Suprapubic skin (tissue), 4 donors: ENCODE data around the gene ERO1A.

Experiments
- EP300 ChIP-seq: sonication (generic); formaldehyde crosslinking; IDR thresholded peaks from one replicate; pipeline ENCODE4 v1.6.1; 2017; ENCODE audit warnings: antibody characterized with exemption
- POLR2A ChIP-seq, 2 donors: fragments of 450-650 bp; IDR thresholded peaks; one replicate each; pipeline ENCODE4 v1.6.1; 2017; ENCODE audit warnings: antibody characterized with exemption in 2 of 2, mild to moderate bottlenecking in 2 of 2, moderate library complexity in 2 of 2
- POLR2AphosphoS5 ChIP-seq, 3 donors: sonication (generic); formaldehyde crosslinking; IDR thresholded peaks; one replicate each; pipeline ENCODE4 v1.6.1; 2017; ENCODE audit warnings: antibody characterized with exemption in 3 of 3
- TF ChIP-seq, protein P1 (sequence below), 2 donors: fragments of 200-600 bp in 1 of 2; fragments of 450-650 bp in 1 of 2; sonication (generic) in 1 of 2; IDR thresholded peaks; one replicate each; pipeline ENCODE4 v1.5.1; 2016 to 2019; ENCODE audit warnings: antibody characterized with exemption in 2 of 2, mild to moderate bottlenecking in 1 of 2, moderate library complexity in 1 of 2

DNA sequence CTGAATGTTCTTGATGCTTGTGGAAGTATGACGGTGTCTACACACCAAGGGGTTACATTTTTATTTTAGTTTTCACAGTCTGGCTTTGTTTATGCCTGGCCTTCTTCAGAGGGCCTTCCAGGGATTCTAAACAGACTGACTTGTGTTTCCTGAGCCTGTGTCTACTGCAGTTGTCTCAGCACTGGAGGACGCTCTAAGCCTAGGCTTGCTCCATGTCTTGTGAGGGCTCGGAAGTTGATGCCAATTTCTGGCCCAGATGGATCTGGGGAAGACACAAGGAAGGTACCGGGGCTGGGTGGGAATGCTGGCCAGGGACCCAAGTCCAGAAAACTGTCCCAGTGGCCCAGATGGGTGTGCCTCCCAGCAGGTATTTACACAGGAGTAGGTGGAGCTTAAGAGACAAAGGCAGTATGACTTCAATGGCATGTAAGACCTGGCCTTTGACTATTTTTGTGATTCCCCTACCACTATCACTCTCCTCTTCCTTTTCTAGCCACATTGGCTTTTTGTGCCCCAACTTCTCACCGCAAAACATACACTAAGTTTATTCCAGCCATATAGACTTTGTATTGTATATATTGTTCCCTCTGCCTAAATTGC is 85.8 kb downstream of the ERO1A start:
- TF ChIP-seq POLR2A (IDR thresholded peaks at IDR 0.05) (no peak), POLR2AphosphoS5 (IDR thresholded peaks at IDR 0.05) (no peak), EP300 (no peak)
- TF ChIP-seq, protein P1, sequence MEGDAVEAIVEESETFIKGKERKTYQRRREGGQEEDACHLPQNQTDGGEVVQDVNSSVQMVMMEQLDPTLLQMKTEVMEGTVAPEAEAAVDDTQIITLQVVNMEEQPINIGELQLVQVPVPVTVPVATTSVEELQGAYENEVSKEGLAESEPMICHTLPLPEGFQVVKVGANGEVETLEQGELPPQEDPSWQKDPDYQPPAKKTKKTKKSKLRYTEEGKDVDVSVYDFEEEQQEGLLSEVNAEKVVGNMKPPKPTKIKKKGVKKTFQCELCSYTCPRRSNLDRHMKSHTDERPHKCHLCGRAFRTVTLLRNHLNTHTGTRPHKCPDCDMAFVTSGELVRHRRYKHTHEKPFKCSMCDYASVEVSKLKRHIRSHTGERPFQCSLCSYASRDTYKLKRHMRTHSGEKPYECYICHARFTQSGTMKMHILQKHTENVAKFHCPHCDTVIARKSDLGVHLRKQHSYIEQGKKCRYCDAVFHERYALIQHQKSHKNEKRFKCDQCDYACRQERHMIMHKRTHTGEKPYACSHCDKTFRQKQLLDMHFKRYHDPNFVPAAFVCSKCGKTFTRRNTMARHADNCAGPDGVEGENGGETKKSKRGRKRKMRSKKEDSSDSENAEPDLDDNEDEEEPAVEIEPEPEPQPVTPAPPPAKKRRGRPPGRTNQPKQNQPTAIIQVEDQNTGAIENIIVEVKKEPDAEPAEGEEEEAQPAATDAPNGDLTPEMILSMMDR (IDR thresholded peaks at IDR 0.05), result no peak
